GM23248 (cell line): Measurements from ENCODE around the gene ALPL. TPM values are rescaled to one million over a fixed set of nuclear protein-coding genes. Genes with fewer than 3 reads are reported as not detected.
A peak's percentile ranks its signal among the peaks of the same experiment; 100 is the strongest.

Source experiments
- DNase-seq: peaks from one replicate; pipeline ENCODE4 v3.0.0-alpha.2; 2015
- H2AFZ ChIP-seq: fragments of 200-600 bp; sonication (generic); 2 replicates; pipeline ENCODE4 v1.6.1; 2016; ENCODE audit warnings: antibody characterized with exemption
- H3F3A ChIP-seq: fragments of 200-600 bp; sonication (generic); 2 replicates; pipeline ENCODE4 v1.6.1; 2016; ENCODE audit warnings: mild to moderate bottlenecking, antibody characterized with exemption, mixed run types; ENCODE audit not compliant: insufficient read depth
- H3K27ac ChIP-seq: fragments of 200-600 bp; sonication (generic); 2 replicates; pipeline ENCODE4 v1.5.1; 2016; ENCODE audit warnings: mild to moderate bottlenecking
- H3K27me3 ChIP-seq: fragments of 200-600 bp; sonication (generic); replicated peaks from 2 replicates; pipeline ENCODE4 v1.6.1; 2016; ENCODE audit warnings: mild to moderate bottlenecking; ENCODE audit not compliant: insufficient read depth
- H3K36me3 ChIP-seq: fragments of 200-600 bp; sonication (generic); 2 replicates; pipeline ENCODE4 v1.6.1; 2016; ENCODE audit warnings: low read depth, mild to moderate bottlenecking
- H3K4me1 ChIP-seq: fragments of 200-600 bp; sonication (generic); 2 replicates; pipeline ENCODE4 v1.6.1; 2016; ENCODE audit warnings: mild to moderate bottlenecking; ENCODE audit not compliant: insufficient read depth
- H3K4me2 ChIP-seq: fragments of 200-600 bp; sonication (generic); one replicate; pipeline ENCODE4 v1.6.1; 2016; ENCODE audit warnings: mild to moderate bottlenecking; ENCODE audit not compliant: unreplicated experiment
- H3K4me3 ChIP-seq: fragments of 200-600 bp; sonication (generic); 2 replicates; pipeline ENCODE4 v1.5.1; 2016; ENCODE audit warnings: mild to moderate bottlenecking
- H3K79me2 ChIP-seq: fragments of 200-600 bp; sonication (generic); 2 replicates; pipeline ENCODE4 v1.6.1; 2016; ENCODE audit warnings: mild to moderate bottlenecking; ENCODE audit not compliant: insufficient read depth
- H3K9ac ChIP-seq: fragments of 200-600 bp; sonication (generic); 2 replicates; pipeline ENCODE4 v1.6.1; 2016; ENCODE audit warnings: mild to moderate bottlenecking
- H3K9me2 ChIP-seq: fragments of 200-600 bp; sonication (generic); 2 replicates; pipeline ENCODE4 v1.6.1; 2016; ENCODE audit warnings: mixed run types, mild to moderate bottlenecking, moderate library complexity; ENCODE audit not compliant: insufficient read depth
- H3K9me3 ChIP-seq: fragments of 200-600 bp; sonication (generic); one replicate; pipeline ENCODE4 v1.6.1; 2017; ENCODE audit warnings: low read depth
- H4K20me1 ChIP-seq: fragments of 200-600 bp; sonication (generic); 2 replicates; pipeline ENCODE4 v1.6.0; 2016; ENCODE audit not compliant: insufficient read depth
- EZH2 ChIP-seq: fragments of 200-600 bp; sonication (generic); IDR thresholded peaks from 2 replicates; pipeline ENCODE4 v1.6.1; 2018; ENCODE audit warnings: antibody characterized with exemption, mild to moderate bottlenecking; ENCODE audit not compliant: insufficient read depth, poor library complexity, severe bottlenecking
- EZH2phosphoT487 ChIP-seq: fragments of 200-600 bp; sonication (generic); IDR thresholded peaks from 2 replicates; pipeline ENCODE4 v1.6.1; 2018; ENCODE audit warnings: antibody characterized with exemption, moderate library complexity, mild to moderate bottlenecking, low read depth; ENCODE audit not compliant: insufficient read depth
- WGBS, 2 experiments: methylation state at CpG; one replicate each; pipeline ENCODE4 v1.1.6; 2015 to 2017; ENCODE audit warnings: low lambda C conversion rate in 2 of 2, low coverage in 1 of 2; ENCODE audit errors: missing lambda C conversion rate in 2 of 2; 5-methylcytosine and 5-hydroxymethylcytosine counted together
- in situ Hi-C: fragments of 300-500 bp; cut with MboI; formaldehyde crosslinking; loops from 2 replicates; pipeline ENCODE4 v1.15.0; 2020
- polyA plus RNA-seq: library from polyadenylated mRNA; unstranded; fragments of >200 nt; fragmentation: Nextera tagmentation; extraction: Ambion mirVana; gene quantifications from 2 replicates; pipeline ENCODE4 v1.2.1, GENCODE V29; 2016
- total RNA-seq: library from RNA; depleted of rRNA; stranded (reverse); fragments of >200 nt; shearing (Covaris generic); gene quantifications from 2 replicates; pipeline ENCODE4 v1.2.3, GENCODE V29; 2014

Gene ALPL
- total and polyA plus RNA-seq, 2 experiments from 2014 or later, result 0.95 TPM; not detected in 1

- Histone ChIP-seq H4K20me1 (no peaks in the 10 kb centered on the region), H3K27ac (no peak overlapping the region), H3K4me1 (0 out of 2 replicates have a peak, but pooled peaks cover 5% of the 10 kb centered on the region), H2AFZ (no peak overlapping the region), H3K9ac (no peak overlapping the region), H3K36me3 (no peaks in the 10 kb centered on the region), H3K9me3 (no peaks in the 10 kb centered on the region), H3K27me3 (peaks cover 25% of the 10 kb centered on the region), H3K4me3 (no peak overlapping the region), H3K4me2 (peak overlapping the region; percentile 19), H3F3A (no peaks in the 10 kb centered on the region), H3K9me2 (no peaks in the 10 kb centered on the region), H3K79me2 (no peaks in the 10 kb centered on the region)
- WGBS, 2 experiments, result 48% methylated on average over 10 to 11 of the region's 11 CpGs
- TF ChIP-seq EZH2 (no peak), EZH2phosphoT487 (no peak)
- peak; percentile 86 for DNase-seq
- in situ Hi-C loops, result loop anchor here (25.0 kb wide), 2 partner anchors 104 to 254 kb away; no protein-coding TSS in a partner anchor
Measured at GRCh38 chr1:21490774-21491487, 18.3 kb upstream of the ALPL start.

GRCh38 chr1:21491488-21492355 is 17.5 kb upstream of the ALPL start:
- no peak overlapping the region for H3K4me3 ChIP-seq
- no peak overlapping the region for H2AFZ ChIP-seq
- WGBS, 2 experiments, result 42 to 52% methylated on average over 8 of the region's 8 CpGs
- H3K4me1 ChIP-seq, result 0 out of 2 replicates have a peak, but pooled peaks cover 5% of the 10 kb centered on the region
- H3K4me2 ChIP-seq, result no peak overlapping the region
- no peaks in the 10 kb centered on the region for H4K20me1 ChIP-seq
- H3K27me3 ChIP-seq, result peaks cover 25% of the 10 kb centered on the region
- no peak overlapping the region for H3K27ac ChIP-seq
- H3K36me3 ChIP-seq, result no peaks in the 10 kb centered on the region
- in situ Hi-C loops, result loop anchor here (25.0 kb wide), 2 partner anchors 104 to 254 kb away; no protein-coding TSS in a partner anchor
- no peaks in the 10 kb centered on the region for H3K9me3 ChIP-seq
- no peak overlapping the region for H3K9ac ChIP-seq
- TF ChIP-seq EZH2 (no peak), EZH2phosphoT487 (no peak)
- no peaks in the 10 kb centered on the region for H3F3A ChIP-seq
- no peak for DNase-seq
- H3K79me2 ChIP-seq, result no peaks in the 10 kb centered on the region
- H3K9me2 ChIP-seq, result no peaks in the 10 kb centered on the region

GRCh38 chr1:21492356-21492625 is 16.9 kb upstream of the ALPL start:
- no peak for TF ChIP-seq EZH2
- no peak for TF ChIP-seq EZH2phosphoT487
- Histone ChIP-seq H3K79me2 (no peaks in the 10 kb centered on the region), H3K4me2 (no peak overlapping the region), H3K27me3 (peaks cover 25% of the 10 kb centered on the region), H3K9me3 (no peaks in the 10 kb centered on the region), H3K4me1 (0 out of 2 replicates have a peak, but pooled peaks cover 5% of the 10 kb centered on the region), H4K20me1 (no peaks in the 10 kb centered on the region), H3F3A (no peaks in the 10 kb centered on the region), H3K9me2 (no peaks in the 10 kb centered on the region), H3K4me3 (no peak overlapping the region), H3K27ac (no peak overlapping the region), H3K36me3 (no peaks in the 10 kb centered on the region), H2AFZ (no peak overlapping the region), H3K9ac (no peak overlapping the region)
- in situ Hi-C loops, result loop anchor here (25.0 kb wide), 2 partner anchors 105 to 255 kb away; no protein-coding TSS in a partner anchor
- 61 to 71% methylated on average over 4 of the region's 4 CpGs for WGBS, 2 experiments
- DNase-seq, result no peak

GRCh38 chr1:21494196-21494595 is 15.0 kb upstream of the ALPL start:
- no peaks in the 10 kb centered on the region for H3K79me2 ChIP-seq
- H3K4me3 ChIP-seq, result no peak overlapping the region
- no peaks in the 10 kb centered on the region for H3K9me3 ChIP-seq
- in situ Hi-C loops, result loop anchor here (25.0 kb wide), 2 partner anchors 107 to 257 kb away; no protein-coding TSS in a partner anchor
- no peaks in the 10 kb centered on the region for H4K20me1 ChIP-seq
- H3K9me2 ChIP-seq, result no peaks in the 10 kb centered on the region
- no peaks in the 10 kb centered on the region for H3F3A ChIP-seq
- no peaks in the 10 kb centered on the region for H3K36me3 ChIP-seq
- no peak overlapping the region for H3K4me2 ChIP-seq
- H3K4me1 ChIP-seq, result 0 out of 2 replicates have a peak, but pooled peaks cover 5% of the 10 kb centered on the region
- TF ChIP-seq EZH2 (no peak), EZH2phosphoT487 (no peak)
- H2AFZ ChIP-seq, result no peak overlapping the region
- no peak overlapping the region for H3K9ac ChIP-seq
- peaks cover 30% of the 10 kb centered on the region for H3K27me3 ChIP-seq
- 71 to 72% methylated on average over 6 of the region's 6 CpGs for WGBS, 2 experiments
- DNase-seq, result no peak
- no peak overlapping the region for H3K27ac ChIP-seq
